ENCODE results near the gene SCART1. TPM values are rescaled to one million over a fixed set of nuclear protein-coding genes. Genes with fewer than 3 reads are reported as not detected.

The SCART1 gene
- total and polyA plus RNA-seq, 4 donors, result 0.33 to 4.8 (median 2.0) TPM

GRCh38 chr10:133481657-133482056, 27.9 kb downstream of the SCART1 start:
- no peak for TF ChIP-seq CTCF (IDR thresholded peaks at IDR 0.05; ENCODE audit: control extremely low read depth, extremely low read depth)
- DNase-seq, result no peak
- Histone ChIP-seq H3K36me3 (ENCODE audit: control insufficient read depth in 4 of 4, insufficient read depth in 4 of 4, low read length in 4 of 4) (no peaks in the 10 kb centered on the region), H3K4me1 (ENCODE audit: control insufficient read depth in 5 of 5, insufficient read depth in 5 of 5, low read length in 5 of 5) (no peaks in the 10 kb centered on the region), H3K27me3 (ENCODE audit: control insufficient read depth in 3 of 3, insufficient read depth in 3 of 3, low read length in 2 of 3) (peaks cover 0 to 3% (median 0%) of the 10 kb centered on the region in 3 donors), H3K27ac (ENCODE audit: low read depth in 1 of 2, low read length in 1 of 2) (no peak overlapping the region), H3K9ac (ENCODE audit: insufficient read depth in 1 of 2, low read length in 2 of 2) (no peak overlapping the region), H3K4me3 (no peak overlapping the region), H3K9me3 (ENCODE audit: control insufficient read depth in 4 of 4, insufficient read depth in 3 of 4, low read length in 3 of 4) (peaks cover 0 to 10% (median 4%) of the 10 kb centered on the region in 4 donors)
- 84 to 88% methylated on average over 10 of the region's 10 CpGs for WGBS, 2 donors
- no peak for ATAC-seq (ENCODE audit: insufficient read depth, low FRiP score)

DNA sequence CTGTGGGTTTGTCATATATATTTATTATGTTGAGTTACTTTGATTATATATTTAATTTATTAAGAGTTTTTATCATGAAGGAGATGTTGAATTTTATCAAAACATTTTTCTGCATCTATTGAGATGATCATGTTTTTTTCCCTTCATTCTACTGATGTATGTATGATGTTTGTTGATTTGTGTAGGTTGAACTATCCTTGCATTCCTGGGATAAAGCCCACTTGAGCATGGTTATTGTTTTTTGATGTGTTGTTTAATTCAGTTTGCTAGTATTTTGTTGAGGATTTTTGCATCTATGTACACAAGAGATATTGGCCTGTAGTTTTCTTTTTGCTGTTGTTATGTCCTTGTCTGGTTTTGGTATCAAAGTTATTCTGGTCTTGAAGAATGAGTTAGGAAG, 31.1 kb downstream of the SCART1 start:
- H3K4me3 ChIP-seq, result no peak overlapping the region
- DNase-seq (peak in 1 of 3 donors; percentile 1), ATAC-seq (ENCODE audit: insufficient read depth, low FRiP score) (no peak)
- H3K9ac ChIP-seq (ENCODE audit: insufficient read depth in 1 of 2, low read length in 2 of 2), result no peak overlapping the region
- H3K4me1 ChIP-seq (ENCODE audit: control insufficient read depth in 5 of 5, insufficient read depth in 5 of 5, low read length in 5 of 5), result no peaks in the 10 kb centered on the region
- no peaks in the 10 kb centered on the region for H3K36me3 ChIP-seq (ENCODE audit: control insufficient read depth in 4 of 4, insufficient read depth in 4 of 4, low read length in 4 of 4)
- peaks cover 0 to 3% (median 0%) of the 10 kb centered on the region in 3 donors for H3K27me3 ChIP-seq (ENCODE audit: control insufficient read depth in 3 of 3, insufficient read depth in 3 of 3, low read length in 2 of 3)
- H3K27ac ChIP-seq (ENCODE audit: low read depth in 1 of 2, low read length in 1 of 2), result no peak overlapping the region
- no peak for TF ChIP-seq CTCF (IDR thresholded peaks at IDR 0.05; ENCODE audit: control extremely low read depth, extremely low read depth)
- H3K9me3 ChIP-seq (ENCODE audit: control insufficient read depth in 4 of 4, insufficient read depth in 3 of 4, low read length in 3 of 4), result peaks cover 0 to 29% (median 9%) of the 10 kb centered on the region in 4 donors

DNA sequence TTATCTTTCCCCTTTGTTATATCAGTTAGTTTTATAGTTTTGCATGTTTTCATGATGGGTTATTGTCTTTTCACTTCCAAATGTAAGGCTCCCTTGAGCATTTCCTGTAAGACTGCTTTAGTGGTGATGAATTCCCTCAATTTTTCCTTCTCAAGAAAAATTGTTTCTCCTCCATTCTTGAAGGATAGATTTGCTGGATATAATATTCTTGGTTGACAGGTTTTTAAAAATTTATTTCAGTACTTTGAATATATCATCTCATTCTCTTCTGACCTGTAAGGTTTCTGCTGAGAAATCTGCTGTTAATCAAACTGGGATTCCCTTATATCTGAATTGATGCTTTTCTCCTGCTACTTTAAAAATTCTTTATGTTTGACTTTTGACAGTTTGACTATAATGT, 33.3 kb downstream of the SCART1 start:
- TF ChIP-seq CTCF (IDR thresholded peaks at IDR 0.05; ENCODE audit: control extremely low read depth, extremely low read depth), result no peak
- ATAC-seq (ENCODE audit: insufficient read depth, low FRiP score) (no peak), DNase-seq (no peak)
- Histone ChIP-seq H3K27ac (ENCODE audit: low read depth in 1 of 2, low read length in 1 of 2) (no peak overlapping the region), H3K4me3 (no peak overlapping the region), H3K4me1 (ENCODE audit: control insufficient read depth in 5 of 5, insufficient read depth in 5 of 5, low read length in 5 of 5) (no peaks in the 10 kb centered on the region), H3K9ac (ENCODE audit: insufficient read depth in 1 of 2, low read length in 2 of 2) (no peak overlapping the region), H3K9me3 (ENCODE audit: control insufficient read depth in 4 of 4, insufficient read depth in 3 of 4, low read length in 3 of 4) (peaks cover 0 to 33% (median 7%) of the 10 kb centered on the region in 4 donors), H3K27me3 (ENCODE audit: control insufficient read depth in 3 of 3, insufficient read depth in 3 of 3, low read length in 2 of 3) (peaks cover 0 to 3% (median 0%) of the 10 kb centered on the region in 3 donors), H3K36me3 (ENCODE audit: control insufficient read depth in 4 of 4, insufficient read depth in 4 of 4, low read length in 4 of 4) (no peaks in the 10 kb centered on the region)

GRCh38 chr10:133488354-133488753, 34.6 kb downstream of the SCART1 start:
- no peaks in the 10 kb centered on the region for H3K4me1 ChIP-seq (ENCODE audit: control insufficient read depth in 5 of 5, insufficient read depth in 5 of 5, low read length in 5 of 5)
- H3K36me3 ChIP-seq (ENCODE audit: control insufficient read depth in 4 of 4, insufficient read depth in 4 of 4, low read length in 4 of 4), result peaks cover 0 to 1% (median 0%) of the 10 kb centered on the region in 4 donors
- H3K9me3 ChIP-seq (ENCODE audit: control insufficient read depth in 4 of 4, insufficient read depth in 3 of 4, low read length in 3 of 4), result peaks cover 0 to 29% (median 7%) of the 10 kb centered on the region in 4 donors
- no peaks in the 10 kb centered on the region for H3K27me3 ChIP-seq (ENCODE audit: control insufficient read depth in 3 of 3, insufficient read depth in 3 of 3, low read length in 2 of 3)
- no peak overlapping the region for H3K4me3 ChIP-seq
- DNase-seq (no peak), ATAC-seq (ENCODE audit: insufficient read depth, low FRiP score) (no peak)
- no peak for TF ChIP-seq CTCF (IDR thresholded peaks at IDR 0.05; ENCODE audit: control extremely low read depth, extremely low read depth)
- no peak overlapping the region for H3K9ac ChIP-seq (ENCODE audit: insufficient read depth in 1 of 2, low read length in 2 of 2)
- no peak overlapping the region for H3K27ac ChIP-seq (ENCODE audit: low read depth in 1 of 2, low read length in 1 of 2)
